NCI-H1092 (cell line): Measurements from ENCODE around the gene HLA-E.
A peak's percentile ranks its signal among the peaks of the same experiment; 100 is the strongest.
"Not testable (repeated sequence)": the region's sequence is repeated elsewhere in the genome, so short reads cannot be mapped to it uniquely, and the experiment has no call there.

ENCODE experiments used
- DNase-seq: peaks from one replicate; lab custom pipeline; 2025; lab: John Stamatoyannopoulos, UW

HLA-E gene

GRCh38 chr6:30481211-30481964 lies 7.9 kb upstream of the HLA-E start:
- DNase-seq, result no peak

- peak; percentile 7 for DNase-seq
Measured at GRCh38 chr6:30481965-30482644, 7.2 kb upstream of the HLA-E start.

- peak; percentile 4 for DNase-seq
Measured at GRCh38 chr6:30483677-30484279, 5.5 kb upstream of the HLA-E start.

GRCh38 chr6:30485236-30485635 lies 4.1 kb upstream of the HLA-E start:
- DNase-seq, result no peak

- no peak for DNase-seq
Measured at GRCh38 chr6:30487926-30488325, 1.4 kb upstream of the HLA-E start.

- DNase-seq, result not testable (repeated sequence)
Measured at GRCh38 chr6:30488697-30489080, 620 bp upstream of the HLA-E start.

- DNase-seq, result no peak
Measured at GRCh38 chr6:30490026-30490876, 942 bp downstream of the HLA-E start.

GRCh38 chr6:30491291-30491953 lies 2.1 kb downstream of the HLA-E start:
- DNase-seq, result not testable (repeated sequence)

- no peak for DNase-seq
Measured at GRCh38 chr6:30491991-30492952, 3.0 kb downstream of the HLA-E start.

GRCh38 chr6:30493643-30494250 lies 4.4 kb downstream of the HLA-E start:
- no peak for DNase-seq

GRCh38 chr6:30494291-30494861 lies 5.1 kb downstream of the HLA-E start:
- no peak for DNase-seq

- DNase-seq, result not testable (repeated sequence)
Measured at GRCh38 chr6:30495060-30495459, 5.8 kb downstream of the HLA-E start.

- no peak for DNase-seq
Measured at GRCh38 chr6:30495993-30496392, 6.7 kb downstream of the HLA-E start.

- not testable (repeated sequence) for DNase-seq
Measured at GRCh38 chr6:30497261-30497599, 7.9 kb downstream of the HLA-E start.

GRCh38 chr6:30497714-30498113 lies 8.4 kb downstream of the HLA-E start:
- no peak for DNase-seq

- DNase-seq, result not testable (repeated sequence)
Measured at GRCh38 chr6:30498705-30499104, 9.4 kb downstream of the HLA-E start.

- DNase-seq, result no peak
Measured at GRCh38 chr6:30500421-30501355, 11.4 kb downstream of the HLA-E start.
